ENCODE data around the gene ZDHHC12.

The ZDHHC12 gene, protein sequence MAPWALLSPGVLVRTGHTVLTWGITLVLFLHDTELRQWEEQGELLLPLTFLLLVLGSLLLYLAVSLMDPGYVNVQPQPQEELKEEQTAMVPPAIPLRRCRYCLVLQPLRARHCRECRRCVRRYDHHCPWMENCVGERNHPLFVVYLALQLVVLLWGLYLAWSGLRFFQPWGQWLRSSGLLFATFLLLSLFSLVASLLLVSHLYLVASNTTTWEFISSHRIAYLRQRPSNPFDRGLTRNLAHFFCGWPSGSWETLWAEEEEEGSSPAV

DNA sequence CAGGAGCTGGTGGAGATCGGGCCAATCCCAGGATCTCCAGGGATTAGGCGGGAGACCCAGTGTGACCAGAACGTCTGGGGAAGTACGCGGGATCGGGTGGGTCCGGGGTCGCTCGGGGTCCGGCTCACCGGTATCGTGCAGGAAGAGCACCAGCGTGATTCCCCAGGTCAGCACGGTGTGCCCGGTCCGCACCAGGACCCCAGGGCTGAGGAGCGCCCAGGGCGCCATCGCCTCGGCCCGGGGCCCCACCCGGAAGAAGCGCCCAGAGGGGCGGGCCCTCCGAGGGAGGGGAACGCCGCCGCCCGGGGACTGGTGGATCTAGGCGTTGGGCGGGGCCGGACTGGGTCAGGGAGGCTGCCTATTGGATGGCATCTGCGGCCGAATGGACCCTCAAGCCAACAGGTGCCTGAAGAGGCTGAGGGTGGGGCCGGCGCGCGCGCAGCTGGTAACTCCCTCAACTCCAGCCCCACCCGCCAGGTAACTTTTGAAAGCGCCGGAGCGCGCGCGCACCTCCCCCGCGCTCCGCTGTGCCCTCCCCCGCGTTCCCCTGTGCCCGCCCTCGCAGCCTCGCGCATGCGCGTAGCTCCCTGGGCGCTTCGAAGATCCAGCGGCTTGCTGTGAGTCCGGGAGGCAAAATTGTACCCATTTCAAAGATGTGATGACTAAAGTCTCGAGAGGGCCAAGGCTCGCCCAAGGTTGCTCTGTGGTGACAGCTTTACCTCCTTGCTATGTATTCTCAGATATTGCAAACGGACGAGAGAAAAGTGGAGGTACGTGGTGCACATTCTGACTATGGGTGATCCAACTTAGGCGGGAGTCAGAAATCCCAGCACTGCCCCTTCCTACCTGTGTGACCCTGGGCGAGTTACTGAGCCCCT lies at the start of gene ZDHHC12:
TSS of gene ZDHHC12 (minus strand) at position 262 of the 878 bp plus-strand sequence. CDS start at position 228, 34 bp downstream.
- DNase-seq (ENCODE audit: low read depth in 2 of 2), result peak; percentile 98 to 99

DNA sequence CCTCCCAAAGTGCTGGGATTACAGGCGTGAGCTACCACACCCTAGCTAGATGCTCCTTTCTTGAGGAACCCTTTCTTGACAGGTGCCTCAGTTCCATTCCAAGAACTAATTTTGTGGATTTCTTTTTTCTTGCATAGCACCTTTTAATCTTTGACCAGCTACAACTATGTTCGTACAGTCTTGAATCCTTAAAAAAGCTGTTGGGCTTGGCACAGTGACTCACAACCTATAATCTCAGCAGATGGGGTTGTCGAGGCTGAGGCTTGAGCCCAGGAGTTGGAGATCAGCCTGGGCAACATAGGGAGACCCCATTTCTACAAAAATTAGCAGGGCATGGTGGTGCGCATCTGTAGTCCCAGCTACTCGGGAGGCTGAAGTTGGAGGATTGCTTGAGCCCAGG lies 49.1 kb upstream of the ZDHHC12 start:
- no peak for DNase-seq (ENCODE audit: low read depth in 2 of 2)

DNA sequence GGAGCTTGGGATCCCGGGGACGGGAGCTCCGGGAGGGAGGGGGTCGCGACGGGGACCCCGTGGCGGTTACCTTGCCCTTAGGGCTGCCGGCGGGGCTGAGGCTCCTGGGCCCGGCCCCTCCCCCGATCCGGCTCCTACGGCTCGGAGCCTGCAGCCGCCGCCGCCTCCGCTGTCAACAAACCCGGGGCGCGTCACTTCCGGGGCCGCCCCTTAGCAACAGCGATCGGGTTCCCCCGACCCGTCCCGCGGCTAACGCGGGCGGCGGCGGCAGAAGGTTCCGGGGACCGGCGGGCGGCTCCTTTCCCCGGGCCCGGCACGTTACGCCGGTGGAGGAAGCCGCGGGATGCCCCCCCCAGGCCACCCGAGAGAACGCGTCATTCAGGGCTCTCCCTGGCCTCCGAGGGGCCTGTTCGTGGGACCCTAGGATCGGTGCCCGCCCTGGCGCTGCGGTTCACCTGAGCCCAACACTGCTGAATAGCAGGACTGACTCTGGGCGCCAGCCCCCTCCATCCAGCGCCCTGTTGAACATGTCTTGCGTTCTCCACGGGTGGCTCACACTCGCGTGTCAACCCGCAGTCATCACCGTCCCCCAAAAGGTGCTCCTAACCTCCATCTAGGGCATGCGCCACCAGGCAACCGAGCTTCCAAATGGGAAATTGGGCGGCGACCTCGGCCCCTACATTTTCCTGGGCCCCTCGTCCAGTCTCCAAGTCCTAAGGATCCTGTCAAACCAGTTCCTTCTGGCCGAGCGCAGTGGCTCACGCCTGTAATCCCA lies 48.0 kb upstream of the ZDHHC12 start, which contains the start of gene ZER1:
TSS of gene ZER1 (minus strand) at position 183 of the 775 bp plus-strand sequence. CDS start 16,362 bp downstream, outside the sequence.
- DNase-seq (ENCODE audit: low read depth in 2 of 2), result peak; percentile 87 to 89

DNA sequence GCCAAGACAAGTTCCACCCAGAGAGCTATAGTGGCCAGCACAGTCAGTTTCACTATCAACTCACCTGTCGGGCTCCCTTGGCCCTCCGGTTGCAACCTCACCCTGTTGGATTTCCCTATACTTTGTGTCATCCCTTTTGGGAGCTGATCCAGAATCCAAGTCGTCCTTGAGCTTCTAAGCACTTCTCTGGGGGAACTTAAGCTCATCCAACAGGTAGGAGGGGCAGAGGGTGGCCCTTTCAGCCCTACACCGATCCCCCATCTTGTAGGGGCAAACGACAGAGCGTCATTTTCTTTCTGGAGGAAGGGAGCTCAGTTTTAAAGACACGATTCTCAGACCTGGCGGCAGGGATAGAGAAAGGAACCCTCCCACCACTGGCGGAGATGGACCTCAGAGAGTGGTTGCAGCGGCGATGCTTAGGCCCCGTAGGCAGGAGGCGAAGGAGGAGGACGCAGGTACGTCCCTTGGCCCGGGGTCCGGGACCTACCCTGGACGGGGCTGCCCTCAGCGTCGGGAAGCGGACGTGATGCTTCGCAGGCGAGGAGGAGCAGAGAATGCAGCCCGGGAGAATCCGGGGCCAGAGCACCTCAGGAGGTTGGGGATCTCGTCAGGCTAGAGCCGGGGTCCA lies 47.3 kb upstream of the ZDHHC12 start:
- no peak for DNase-seq (ENCODE audit: low read depth in 2 of 2)

DNA sequence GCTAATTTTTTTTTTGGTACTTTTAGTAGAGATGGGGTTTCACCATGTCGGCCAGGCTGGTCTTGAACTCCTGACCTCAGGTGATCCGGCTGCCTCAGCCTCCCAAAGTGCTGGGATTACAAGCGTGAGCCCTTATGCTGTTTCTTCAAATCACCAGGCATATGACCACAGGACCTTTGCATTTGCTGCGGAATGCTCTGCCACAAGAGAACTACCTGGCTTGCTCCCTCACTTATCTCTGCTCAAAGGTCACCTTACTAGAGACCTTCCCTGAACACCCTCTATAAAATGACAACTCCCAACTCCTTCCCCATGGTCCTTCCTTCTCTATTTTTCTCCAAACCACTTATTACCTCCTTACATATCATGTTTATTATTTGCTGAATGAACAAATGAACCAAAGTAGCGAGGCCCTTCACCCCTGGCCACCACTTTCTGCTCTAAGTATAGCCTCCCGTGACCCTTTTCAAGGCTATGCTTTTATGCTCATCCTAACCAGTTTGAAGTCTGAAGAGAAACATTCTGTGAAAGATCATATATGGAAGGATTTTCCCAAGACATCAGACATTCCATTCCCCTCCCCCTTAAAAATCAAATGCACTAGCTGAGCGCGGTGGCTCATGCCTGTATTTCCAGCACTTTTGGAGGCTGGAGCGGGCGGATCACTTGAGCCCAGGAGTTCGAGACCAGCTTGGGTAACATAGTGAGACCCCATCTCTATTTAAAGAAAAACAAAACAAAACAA lies 46.5 kb upstream of the ZDHHC12 start:
- no peak for DNase-seq (ENCODE audit: low read depth in 2 of 2)

DNA sequence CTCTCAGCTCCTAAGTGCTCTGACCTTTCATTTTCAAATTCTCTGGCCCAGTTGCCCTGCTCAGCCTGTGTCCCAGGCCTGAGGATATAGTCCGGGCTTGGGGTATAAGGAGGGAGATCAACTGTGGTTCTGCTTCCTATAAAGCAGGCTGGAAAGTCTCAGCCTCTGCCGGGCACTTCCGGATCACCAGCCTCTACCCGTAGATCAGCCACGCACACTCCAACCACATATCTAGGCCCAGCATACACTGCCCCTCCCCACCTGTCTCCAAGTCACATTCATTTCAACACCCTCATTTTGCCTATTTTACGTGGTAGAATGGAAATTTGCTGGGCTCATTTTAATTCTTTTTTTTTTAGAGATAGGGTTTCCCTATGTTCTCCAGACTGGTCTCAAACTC lies 44.7 kb upstream of the ZDHHC12 start:
- DNase-seq (ENCODE audit: low read depth in 2 of 2), result no peak

DNA sequence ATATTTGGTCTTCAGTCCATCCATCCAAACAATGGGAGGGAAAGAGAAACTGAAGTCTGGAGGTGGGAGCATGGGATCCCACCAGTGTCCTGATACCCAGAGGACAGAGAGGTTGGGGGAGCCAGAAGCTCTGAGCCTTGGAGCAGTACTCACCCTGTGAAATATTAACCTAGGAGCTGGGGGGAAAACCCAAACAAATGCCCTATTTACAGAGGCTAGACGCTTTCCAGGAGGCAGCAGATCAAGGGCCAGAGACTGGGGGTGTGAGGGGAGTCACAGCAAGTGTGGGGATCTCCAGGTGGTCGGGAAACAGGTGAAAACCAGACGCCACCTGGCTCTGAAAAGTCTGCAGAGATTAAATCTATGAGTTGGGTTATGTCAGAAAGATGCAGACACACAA lies 41.6 kb upstream of the ZDHHC12 start:
- no peak for DNase-seq (ENCODE audit: low read depth in 2 of 2)

DNA sequence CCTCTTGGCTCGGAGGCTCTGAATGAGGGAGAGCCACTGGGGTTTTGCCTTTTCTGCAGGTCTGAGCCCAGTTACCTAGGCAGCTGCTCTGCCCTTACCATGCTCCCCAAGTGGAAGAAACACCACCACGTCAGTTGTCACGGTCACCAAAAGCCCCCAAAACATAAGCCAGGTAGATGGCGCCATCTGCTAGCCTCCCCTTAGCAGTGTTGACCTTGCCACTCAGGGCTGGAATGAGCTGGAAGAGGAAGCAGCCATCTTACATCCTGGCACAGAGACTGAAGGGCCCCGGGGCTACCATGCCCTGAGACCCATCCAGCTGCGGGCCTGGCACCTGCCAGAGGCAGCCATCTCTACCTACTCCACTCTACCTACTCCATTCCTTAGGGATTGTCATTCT lies 40.4 kb upstream of the ZDHHC12 start:
- no peak for DNase-seq (ENCODE audit: low read depth in 2 of 2)

DNA sequence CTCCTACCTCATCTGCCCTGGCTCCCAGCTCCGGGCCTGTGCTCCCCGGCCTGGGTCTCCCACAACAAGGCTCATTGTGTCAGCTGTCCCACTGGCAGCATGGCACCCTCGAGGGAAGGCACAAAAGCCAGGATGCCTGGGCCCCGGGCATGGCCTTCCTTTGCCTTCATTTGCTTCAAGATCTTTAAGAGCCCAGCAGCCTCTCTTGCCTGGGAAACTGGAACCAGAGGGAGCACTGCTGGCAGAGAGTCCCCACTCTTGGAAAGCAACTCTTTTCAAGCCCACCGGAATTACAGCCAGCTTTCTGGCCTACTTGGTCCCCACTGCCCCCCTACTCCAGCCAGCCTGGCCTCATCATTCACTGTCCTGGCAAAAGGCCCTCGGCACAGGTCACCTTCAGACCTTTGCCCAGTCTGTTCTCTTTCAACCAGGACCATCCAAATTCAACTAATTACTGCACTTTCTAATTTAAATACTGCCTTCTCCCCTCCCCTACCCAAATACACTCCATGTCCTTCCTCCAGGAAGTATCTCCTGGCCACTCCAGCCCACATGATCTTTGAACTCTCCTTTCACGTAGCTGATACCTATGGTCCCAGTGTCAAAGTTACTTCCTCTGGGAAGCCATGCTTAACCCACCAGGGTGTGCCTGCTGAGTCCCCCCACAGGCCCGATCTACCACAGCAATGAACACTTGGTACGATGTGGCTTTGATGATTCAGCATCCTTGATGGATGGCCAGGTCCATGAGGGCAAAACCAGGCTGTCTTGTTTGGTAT lies 38.9 kb upstream of the ZDHHC12 start:
- DNase-seq (ENCODE audit: low read depth in 2 of 2), result no peak

DNA sequence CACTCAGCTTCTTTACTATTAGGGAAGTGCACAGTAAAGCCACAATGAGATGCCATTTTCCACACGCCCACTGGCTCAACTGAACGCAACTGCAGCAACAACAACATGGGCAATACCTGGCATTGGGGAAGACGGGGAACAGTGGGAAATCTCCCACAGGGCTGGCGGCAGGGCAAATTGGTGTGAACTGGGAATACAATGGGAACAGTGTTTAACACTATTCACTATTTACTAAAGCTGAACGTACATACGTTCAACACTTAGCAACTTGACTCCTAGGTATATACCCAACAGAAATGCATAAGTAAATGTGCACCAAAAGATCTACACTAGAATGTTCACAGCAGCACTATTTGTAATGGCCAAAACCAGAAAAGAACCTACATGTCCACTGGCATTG lies 33.7 kb upstream of the ZDHHC12 start:
- DNase-seq (ENCODE audit: low read depth in 2 of 2), result no peak

DNA sequence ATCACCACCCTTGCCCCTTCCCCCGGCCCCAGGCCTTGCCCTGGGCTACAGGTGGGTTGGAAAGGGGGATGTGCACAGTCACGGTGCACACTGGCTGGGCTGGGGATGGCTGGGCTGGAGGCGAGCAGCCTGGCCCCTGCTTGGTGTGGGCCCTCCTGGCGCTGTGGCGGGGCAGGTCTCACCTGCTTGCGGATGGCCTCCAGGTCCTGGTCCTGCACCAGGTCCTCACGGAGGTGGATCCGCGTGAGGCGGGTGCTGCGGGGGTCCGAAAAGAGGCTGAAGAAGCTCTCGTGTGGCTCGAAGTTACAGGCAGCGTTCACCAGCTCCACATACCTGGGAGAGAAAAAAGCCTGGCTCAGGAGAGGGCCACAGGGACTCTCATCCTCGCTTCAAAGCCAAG lies 29.7 kb upstream of the ZDHHC12 start:
- no peak for DNase-seq (ENCODE audit: low read depth in 2 of 2)

DNA sequence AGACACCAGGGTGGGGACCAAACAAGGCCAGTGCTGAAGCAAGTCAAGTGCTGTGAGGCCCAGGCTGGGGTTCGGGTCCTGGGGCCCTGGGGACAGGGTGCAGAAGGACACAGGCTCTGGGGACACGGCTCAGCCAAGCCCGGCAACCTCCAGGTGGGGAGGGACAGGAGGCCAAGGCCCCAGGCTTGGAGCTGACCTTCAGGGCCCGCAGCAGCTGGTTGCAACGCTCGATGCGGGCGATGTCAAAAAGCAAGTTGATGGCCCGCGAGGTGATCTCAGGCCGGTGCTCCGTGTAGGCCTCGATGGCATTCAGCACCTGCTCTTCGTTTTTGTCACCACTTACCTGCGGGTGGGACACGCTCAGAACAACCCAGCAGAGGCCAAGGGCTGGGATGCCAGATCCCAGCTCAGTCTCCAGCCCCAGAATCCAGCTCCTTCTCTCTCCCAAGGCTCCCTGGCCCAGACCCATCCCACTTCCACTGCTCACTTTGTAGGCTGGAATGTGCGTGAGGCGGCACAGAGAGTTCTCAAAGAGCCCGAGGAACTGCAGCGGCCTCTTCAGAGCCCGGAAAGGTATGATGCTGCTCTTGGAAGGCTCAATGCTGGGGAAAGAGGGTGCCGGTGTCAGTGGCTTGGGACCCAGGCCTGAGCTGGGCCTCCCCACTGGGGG lies 27.1 kb upstream of the ZDHHC12 start:
- DNase-seq (ENCODE audit: low read depth in 2 of 2), result no peak

DNA sequence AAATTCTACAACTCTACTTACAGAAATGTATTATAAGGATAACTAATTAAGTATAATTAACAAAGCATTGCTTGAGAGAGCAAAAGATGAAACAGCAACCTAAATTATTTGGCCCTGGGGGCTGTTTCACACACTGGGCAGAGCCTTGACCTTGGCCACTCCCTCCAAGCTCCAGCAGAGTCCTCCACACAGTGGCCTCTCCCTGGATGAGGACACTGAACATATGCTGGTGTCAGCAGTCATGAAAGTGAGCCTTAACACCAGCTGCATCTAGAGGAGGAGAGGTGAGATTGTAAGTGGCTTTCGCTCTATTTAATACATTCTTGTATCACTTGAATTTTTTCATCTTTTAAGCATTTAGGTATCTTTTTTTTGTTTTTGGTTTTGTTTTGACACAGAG lies 23.3 kb upstream of the ZDHHC12 start:
- DNase-seq (ENCODE audit: low read depth in 2 of 2), result no peak

DNA sequence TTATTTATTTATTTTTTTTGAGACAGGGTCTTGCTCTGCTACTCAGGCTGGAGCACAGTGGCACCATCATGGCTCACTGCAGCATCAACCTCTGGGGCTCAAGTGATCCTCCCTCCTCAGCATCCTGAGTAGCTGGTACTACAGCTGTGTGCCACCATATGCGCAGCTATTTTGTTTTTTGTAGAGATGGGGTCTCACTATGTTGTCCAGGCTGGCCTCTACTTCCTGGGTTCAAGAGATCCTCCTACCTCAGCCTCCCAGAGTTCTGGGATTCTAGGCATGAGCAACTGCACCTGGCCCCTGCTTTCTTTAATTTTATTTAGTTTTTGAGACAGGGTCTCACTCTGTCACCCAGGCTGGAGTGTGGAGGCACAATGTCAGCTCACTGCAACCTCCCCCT lies 19.5 kb upstream of the ZDHHC12 start:
- no peak for DNase-seq (ENCODE audit: low read depth in 2 of 2)

DNA sequence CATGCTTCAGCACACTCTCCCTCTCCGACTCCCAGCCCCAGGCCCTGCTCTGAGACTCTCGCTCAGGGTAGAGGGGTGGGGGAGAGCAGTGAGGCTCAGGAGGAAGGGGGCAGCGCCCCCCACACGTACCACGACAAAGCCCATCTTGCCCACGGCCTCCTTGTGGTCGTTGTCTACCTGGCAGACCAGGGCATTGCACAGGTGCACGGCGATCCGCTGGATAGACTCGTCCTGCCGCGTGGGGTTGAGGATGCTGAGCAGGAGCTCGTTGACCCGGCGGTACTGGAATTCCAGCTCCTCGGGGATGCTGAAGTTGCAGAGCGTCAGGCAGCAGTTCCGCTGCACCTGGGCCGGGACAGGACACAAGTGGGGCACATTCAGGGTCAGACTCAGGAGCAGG lies 18.5 kb upstream of the ZDHHC12 start:
- no peak for DNase-seq (ENCODE audit: low read depth in 2 of 2)

DNA sequence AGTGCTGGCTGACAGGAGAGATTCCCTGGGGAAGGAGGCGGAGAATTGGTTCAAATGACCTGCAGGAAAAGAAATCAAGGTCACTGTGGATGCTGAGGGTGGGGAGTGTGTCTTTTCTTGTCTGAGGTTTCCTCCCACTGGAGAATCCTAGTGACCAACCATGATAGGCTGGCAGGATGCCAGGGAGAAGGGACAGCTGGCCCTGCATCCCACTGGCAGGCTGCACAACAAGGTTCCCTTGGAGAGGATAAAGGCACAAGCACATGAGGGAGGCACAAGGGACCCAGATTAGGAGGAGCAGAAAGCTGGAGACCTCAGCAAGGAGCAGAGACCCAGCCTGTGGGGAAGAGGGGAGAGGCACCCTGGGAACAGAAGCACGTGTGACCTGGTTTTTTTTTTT lies 11.4 kb upstream of the ZDHHC12 start:
- DNase-seq (ENCODE audit: low read depth in 2 of 2), result no peak

DNA sequence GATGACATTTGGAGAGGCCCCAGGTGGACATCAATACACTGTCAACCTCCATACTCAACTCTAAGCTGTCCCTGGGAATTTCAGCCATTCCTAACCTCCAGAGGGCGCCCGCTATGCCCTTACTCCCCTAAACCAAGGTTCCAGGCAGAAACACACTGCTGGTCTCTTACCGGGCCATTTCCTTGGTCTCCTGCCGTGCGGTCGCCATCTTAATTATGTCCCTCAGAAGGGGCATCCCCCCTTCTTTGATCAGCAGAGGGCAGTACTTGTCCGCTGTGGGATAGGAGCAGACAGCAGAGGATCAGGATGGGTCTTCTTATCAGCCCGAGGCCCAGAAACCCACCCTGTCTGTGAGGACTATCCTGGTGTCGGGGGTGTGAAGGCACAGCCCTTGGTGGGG lies 9.3 kb upstream of the ZDHHC12 start:
- DNase-seq (ENCODE audit: low read depth in 2 of 2), result no peak

DNA sequence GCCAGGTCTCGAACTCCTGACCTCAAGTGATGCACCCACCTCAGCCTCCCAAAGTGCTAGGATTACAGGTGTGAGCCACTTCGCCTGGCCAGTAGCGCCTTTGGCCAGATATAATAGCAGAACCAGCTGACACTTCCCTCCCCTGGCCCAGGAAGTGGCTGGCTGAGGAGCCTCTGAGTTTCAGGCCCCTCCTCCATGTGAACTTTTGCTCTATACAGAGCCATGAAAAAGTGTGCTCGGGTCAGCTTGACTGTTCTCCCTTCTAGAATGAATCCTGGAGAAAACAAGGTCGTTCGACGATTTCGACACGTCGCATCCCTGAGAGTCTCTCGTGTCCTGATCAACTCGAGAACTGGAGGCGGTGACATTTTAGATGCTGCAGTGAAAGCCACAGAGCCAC lies 8.6 kb upstream of the ZDHHC12 start:
- no peak for DNase-seq (ENCODE audit: low read depth in 2 of 2)

DNA sequence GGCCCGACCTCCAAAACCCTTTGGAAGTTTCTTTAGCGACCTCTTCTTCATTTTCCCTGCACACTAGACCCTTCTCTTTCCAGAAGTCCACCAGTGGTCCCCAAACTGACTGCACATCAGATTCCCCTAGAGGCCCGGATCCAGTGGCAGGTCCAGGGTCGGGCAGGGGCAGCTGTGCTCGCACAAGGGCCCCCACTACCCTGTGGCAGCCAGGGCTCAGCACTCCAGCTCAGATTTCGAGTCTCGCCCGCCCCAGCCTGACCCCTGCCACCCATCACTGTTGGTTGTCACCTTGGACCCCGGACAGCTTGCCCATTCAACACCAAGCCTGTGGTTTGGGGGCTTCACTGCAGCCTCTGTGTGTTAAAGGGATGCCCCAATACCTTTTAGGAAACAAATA lies 7.8 kb upstream of the ZDHHC12 start:
- DNase-seq (ENCODE audit: low read depth in 2 of 2), result no peak

DNA sequence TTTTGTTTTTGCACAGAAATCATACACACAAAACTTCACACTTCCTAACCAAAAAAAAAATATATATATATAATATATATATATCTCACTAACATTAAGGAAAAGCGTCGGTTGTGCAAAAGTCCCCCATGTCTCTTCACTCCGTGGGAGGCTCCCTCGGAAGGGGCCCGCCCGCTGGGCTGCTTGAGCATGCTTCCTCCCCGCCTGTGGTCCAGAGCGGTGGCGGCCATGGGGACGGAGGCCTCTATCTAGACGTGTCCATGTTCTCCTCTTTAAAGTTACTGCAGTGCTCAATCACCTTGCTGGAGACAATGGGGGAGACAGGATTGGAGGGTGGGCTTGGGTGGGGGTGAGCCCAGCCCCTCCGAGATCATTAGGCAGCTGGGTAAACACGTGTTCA lies 7.2 kb upstream of the ZDHHC12 start:
- DNase-seq (ENCODE audit: low read depth in 2 of 2), result no peak

Data from stimulated activated CD8-positive, alpha-beta memory T cell treated with anti-CD3 and anti-CD28 coated beads, Interleukin-2, amount 100 ng/mL, for 1 hour (primary cell).